GM23338 (cell line): ENCODE results near the gene TANGO6.

Source experiments
- CTCF ChIP-seq, 2 experiments: fragments of 200-600 bp in 1 of 2; sonication (generic) in 1 of 2; conservative IDR thresholded peaks; 2 replicates each; pipeline versions ENCODE4 v1.5.1 to v1.6.1; 2016 to 2017; ENCODE audit warnings: antibody characterized with exemption in 2 of 2, low read depth in 2 of 2, mild to moderate bottlenecking in 2 of 2, moderate library complexity in 1 of 2
- REST ChIP-seq: IDR thresholded peaks from one replicate; pipeline ENCODE4 v1.6.1; 2018; ENCODE audit warnings: antibody characterized with exemption; ENCODE audit not compliant: unreplicated experiment
- ZNF331 ChIP-seq: fragments of 250-450 bp; sonication (Bioruptor Pico); IDR thresholded peaks from 2 replicates; pipeline ENCODE4 v1.5.0; 2020; ENCODE audit warnings: low read depth, mild to moderate bottlenecking, moderate library complexity

GRCh38 chr16:68887107-68887506 is 43.8 kb downstream of the TANGO6 start:
- TF ChIP-seq CTCF (conservative IDR thresholded peaks at IDR 0.05; ENCODE audit: low read depth in 2 of 2) (no peak), REST (no peak), ZNF331 (CRISPR knock-in tag) (no peak)
